ENCODE measurements around the gene FLAD1.

Gene FLAD1

DNA sequence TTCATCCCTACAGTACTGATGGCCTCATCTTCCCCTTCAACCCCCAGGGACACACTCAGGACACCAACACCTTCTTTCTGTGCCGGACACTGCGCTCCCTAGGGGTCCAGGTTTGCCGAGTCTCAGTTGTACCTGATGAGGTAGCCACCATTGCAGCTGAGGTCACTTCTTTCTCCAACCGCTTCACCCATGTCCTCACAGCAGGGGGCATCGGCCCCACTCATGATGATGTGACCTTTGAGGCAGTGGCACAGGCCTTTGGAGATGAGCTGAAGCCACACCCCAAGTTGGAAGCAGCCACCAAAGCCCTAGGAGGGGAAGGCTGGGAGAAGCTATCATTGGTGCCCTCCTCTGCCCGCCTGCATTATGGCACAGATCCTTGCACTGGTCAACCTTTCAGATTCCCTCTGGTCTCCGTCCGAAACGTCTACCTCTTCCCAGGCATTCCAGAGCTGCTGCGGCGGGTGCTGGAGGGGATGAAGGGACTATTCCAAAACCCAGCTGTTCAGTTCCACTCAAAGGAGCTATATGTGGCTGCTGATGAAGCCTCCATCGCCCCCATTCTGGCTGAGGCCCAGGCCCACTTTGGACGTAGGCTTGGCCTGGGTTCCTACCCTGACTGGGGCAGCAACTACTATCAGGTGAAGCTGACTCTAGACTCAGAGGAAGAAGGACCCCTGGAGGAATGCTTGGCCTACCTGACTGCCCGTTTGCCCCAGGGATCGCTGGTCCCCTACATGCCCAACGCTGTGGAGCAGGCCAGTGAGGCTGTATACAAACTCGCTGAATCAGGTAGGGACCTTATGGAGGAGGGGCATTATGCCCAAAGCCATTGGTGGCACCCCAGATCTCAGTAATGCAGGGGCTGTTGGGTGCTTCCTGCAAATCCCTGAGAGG, 5.2 kb downstream of the FLAD1 start:
- no peak for DNase-seq (ENCODE audit: low read depth)
- TF ChIP-seq, protein P1, sequence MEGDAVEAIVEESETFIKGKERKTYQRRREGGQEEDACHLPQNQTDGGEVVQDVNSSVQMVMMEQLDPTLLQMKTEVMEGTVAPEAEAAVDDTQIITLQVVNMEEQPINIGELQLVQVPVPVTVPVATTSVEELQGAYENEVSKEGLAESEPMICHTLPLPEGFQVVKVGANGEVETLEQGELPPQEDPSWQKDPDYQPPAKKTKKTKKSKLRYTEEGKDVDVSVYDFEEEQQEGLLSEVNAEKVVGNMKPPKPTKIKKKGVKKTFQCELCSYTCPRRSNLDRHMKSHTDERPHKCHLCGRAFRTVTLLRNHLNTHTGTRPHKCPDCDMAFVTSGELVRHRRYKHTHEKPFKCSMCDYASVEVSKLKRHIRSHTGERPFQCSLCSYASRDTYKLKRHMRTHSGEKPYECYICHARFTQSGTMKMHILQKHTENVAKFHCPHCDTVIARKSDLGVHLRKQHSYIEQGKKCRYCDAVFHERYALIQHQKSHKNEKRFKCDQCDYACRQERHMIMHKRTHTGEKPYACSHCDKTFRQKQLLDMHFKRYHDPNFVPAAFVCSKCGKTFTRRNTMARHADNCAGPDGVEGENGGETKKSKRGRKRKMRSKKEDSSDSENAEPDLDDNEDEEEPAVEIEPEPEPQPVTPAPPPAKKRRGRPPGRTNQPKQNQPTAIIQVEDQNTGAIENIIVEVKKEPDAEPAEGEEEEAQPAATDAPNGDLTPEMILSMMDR (IDR thresholded peaks at IDR 0.05; ENCODE audit: low read depth, low read length, missing control alignments), result no peak
- H3K4me3 ChIP-seq (ENCODE audit: low read depth, low read length), result no peak overlapping the region

DNA sequence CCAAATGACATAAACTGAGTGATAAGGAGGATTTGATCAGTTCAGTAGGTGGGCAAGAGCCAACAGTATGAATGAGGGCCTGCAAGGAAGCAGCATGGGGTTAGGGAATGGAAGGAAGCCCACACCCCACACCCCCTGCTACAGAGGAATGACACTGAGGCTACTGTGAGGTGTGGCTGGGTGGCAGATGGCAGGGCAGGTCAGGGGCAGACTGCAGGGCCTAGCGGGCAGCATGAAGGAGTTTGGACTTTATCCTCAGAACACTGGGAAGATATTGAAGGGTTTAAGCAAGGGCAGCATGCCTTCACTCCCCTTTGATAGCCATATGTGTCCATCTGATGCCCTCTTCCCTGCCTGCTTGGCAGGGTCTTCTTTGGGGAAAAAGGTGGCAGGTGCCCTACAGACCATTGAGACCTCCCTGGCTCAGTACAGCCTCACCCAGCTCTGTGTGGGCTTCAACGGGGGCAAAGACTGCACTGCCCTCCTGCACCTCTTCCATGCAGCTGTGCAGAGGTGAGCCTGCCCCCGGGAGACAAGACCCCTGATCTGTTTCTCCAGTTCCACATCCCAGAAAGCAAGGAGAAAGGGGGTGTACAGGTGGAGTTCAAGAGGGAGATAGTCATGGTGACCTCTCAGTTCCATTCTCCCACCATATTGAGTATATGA, 6.2 kb downstream of the FLAD1 start:
- TF ChIP-seq, protein P1 (IDR thresholded peaks at IDR 0.05; ENCODE audit: low read depth, low read length, missing control alignments), result no peak
- H3K4me3 ChIP-seq (ENCODE audit: low read depth, low read length), result no peak overlapping the region
- no peak for DNase-seq (ENCODE audit: low read depth)

GRCh38 chr1:154990276-154990675, 7.1 kb downstream of the FLAD1 start:
- no peak for DNase-seq (ENCODE audit: low read depth)
- TF ChIP-seq, protein P1 (IDR thresholded peaks at IDR 0.05; ENCODE audit: low read depth, low read length, missing control alignments), result no peak
- no peak overlapping the region for H3K4me3 ChIP-seq (ENCODE audit: low read depth, low read length)

DNA sequence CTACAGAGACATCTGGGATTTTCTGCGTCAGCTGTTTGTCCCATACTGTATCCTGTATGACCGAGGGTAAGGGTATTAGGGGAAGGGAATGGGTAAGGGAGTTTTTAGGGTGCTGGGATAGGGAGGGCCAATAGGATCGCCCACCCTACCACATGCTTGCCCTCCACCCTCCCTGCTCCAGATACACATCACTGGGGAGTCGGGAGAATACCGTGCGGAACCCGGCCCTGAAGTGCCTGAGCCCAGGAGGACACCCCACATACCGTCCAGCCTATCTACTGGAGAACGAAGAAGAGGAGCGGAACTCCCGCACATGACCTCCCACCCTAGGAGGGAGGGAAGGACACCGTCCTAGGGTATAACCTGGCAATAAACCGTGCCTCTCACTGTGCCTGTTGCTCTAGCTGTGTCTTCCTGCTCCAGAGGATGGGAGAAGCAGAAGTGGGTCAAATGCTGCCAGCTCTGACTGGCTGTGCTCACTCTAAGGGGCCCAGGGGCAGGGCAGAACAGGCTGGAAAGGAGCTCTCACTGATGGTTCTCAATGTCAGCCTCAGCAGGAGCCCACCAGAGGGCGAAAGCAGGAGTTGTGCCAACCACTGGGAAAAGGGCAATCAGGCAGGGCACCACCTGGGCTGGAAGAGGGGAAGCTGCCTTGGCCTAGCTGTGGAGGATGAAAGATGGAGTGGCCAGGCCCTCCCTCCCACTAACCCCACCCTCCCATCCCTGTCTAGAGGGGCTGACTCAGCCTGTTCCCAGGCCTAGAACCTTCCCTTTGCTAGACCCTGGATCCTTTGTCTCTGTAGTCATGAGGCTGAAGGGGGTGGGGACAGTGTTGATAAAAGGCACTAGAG, 9.8 kb downstream of the FLAD1 start:
- no peak overlapping the region for H3K4me3 ChIP-seq (ENCODE audit: low read depth, low read length)
- no peak for DNase-seq (ENCODE audit: low read depth)
- TF ChIP-seq, protein P1 (IDR thresholded peaks at IDR 0.05; ENCODE audit: low read depth, low read length, missing control alignments), result peak; percentile 7

DNA sequence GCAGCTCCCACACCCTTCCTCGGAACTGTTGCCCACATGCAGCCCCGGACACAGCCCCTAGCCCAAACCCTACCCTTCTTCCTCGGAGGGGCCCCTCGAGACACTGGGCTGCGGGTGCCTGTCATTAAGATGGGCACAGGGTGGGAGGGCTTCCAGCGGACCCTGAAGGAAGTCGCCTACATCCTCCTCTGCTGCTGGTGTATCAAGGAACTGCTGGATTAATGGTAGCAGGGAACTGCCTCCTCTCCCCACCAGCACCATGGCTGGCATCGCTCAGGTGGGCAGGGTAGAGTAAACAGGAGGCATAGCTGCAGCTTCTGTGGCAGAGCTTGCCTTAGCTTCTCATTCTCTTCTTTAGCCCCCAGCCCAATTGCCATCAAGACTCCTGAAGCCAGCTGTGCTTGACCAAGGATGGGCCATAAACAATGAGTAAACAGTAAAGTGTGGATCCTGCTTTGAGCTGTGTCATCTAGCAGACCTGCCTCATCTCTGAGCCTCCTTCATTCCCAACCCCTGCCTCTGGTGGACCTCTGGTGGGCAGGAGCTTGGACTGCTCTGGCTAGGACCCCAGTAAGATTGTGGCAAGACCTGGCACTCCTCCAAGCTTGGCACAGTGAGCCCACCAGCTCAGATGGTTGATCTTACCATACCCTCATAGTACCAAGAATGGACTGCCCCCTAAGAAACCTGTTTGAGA, 10.6 kb downstream of the FLAD1 start, which contains the start of gene LENEP:
TSS of gene LENEP (plus strand) at position 15 of the 697 bp plus-strand sequence. CDS start at position 37, 22 bp downstream.
- TF ChIP-seq, protein P1 (IDR thresholded peaks at IDR 0.05; ENCODE audit: low read depth, low read length, missing control alignments), result no peak
- DNase-seq (ENCODE audit: low read depth), result no peak
- H3K4me3 ChIP-seq (ENCODE audit: low read depth, low read length), result no peak within 1 kb of the TSS

DNA sequence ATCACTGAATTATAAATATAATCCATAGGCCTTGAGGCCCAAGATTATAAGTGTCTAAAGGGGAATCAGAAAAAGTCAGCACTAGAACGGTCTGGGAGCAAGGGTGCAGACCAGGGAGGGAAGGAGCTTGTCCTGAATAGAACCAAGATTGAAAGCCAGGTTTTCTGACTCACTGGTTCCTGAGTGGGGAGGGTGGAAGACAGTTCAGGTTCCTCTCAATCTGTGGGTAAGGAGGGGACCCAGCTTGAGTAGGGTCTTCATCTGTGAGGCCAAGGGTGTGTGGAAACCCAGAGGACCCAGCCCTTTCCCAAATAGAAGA, 11.1 kb downstream of the FLAD1 start:
- no peak overlapping the region for H3K4me3 ChIP-seq (ENCODE audit: low read depth, low read length)
- TF ChIP-seq, protein P1 (IDR thresholded peaks at IDR 0.05; ENCODE audit: low read depth, low read length, missing control alignments), result no peak
- DNase-seq (ENCODE audit: low read depth), result no peak
